HG03066 (cell line): ENCODE data around the gene ALOX5.
"Not testable (repeated sequence)": the region's sequence is repeated elsewhere in the genome, so short reads cannot be mapped to it uniquely, and the experiment has no call there.

ENCODE experiments used
- ATAC-seq: cut with Tn5 transposase; IDR thresholded peaks from one replicate; pipeline ENCODE4 v1.9.1; 2021; ENCODE audit warnings: low read depth; ENCODE audit not compliant: unreplicated experiment

The ALOX5 gene

DNA sequence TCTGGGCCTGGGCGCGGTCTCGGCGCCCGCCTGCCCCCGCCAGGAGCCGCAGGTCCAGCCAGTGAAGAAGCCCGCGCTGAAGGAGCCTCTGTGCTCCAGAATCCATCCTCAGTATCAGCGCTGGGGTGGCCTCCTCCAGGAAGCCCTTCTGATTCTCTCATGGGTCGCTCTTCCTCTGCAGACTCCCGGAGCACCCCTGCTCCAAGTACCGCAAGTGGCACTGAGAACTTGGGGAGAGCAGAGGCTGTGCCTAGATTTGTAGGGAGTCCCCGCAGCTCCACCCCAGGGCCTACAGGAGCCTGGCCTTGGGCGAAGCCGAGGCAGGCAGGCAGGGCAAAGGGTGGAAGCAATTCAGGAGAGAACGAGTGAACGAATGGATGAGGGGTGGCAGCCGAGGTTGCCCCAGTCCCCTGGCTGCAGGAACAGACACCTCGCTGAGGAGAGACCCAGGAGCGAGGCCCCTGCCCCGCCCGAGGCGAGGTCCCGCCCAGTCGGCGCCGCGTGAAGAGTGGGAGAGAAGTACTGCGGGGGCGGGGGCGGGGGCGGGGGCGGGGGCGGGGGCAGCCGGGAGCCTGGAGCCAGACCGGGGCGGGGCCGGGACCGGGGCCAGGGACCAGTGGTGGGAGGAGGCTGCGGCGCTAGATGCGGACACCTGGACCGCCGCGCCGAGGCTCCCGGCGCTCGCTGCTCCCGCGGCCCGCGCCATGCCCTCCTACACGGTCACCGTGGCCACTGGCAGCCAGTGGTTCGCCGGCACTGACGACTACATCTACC is at the start of gene ALOX5:
Gene ALOX5 (plus strand): TSS at position 641 of the 774 bp plus-strand sequence. CDS start 64 bp downstream, at position 705.
- peak; percentile 45 for ATAC-seq

DNA sequence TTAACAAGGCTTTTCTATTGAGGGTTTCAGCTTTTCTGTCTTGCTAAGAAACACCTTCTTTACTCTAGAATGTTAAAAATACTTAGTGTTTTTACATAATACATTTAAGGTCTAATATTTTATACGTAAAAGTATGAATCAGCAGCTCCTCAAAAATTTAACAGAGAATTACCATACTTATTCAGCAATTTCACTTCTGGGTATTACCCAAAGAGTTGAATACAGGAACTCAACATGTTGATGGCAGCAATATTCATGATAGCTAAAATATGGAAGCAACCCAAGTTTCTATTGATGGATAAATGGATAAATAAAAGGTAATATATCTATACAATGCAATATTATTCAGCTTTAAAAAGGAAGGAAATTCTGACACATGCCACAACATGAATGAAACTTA is 48.9 kb upstream of the ALOX5 start:
- ATAC-seq = no peak

DNA sequence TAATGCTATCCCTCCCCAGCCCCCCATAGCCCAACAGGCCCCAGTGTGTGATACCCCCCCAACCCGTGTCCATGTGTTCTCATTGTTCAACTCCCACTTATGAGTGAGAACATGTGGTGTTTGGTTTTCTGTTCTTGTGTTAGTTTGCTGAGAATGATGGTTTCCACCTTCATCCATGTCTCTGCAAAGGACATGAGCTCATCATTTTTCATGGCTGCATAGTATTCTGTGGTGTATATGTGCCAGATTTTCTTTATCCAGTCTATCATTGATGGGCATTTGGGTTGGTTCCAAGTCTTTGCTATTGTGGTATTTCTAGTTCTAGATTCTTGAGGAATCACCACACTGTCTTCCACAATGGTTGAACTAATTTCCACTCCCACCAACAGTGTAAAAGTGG is 47.2 kb upstream of the ALOX5 start:
- not testable (repeated sequence) for ATAC-seq

- ATAC-seq = not testable (repeated sequence)
Observed at GRCh38 chr10:45331824-45332223, 42.2 kb upstream of the ALOX5 start.

GRCh38 chr10:45339894-45340293 is 34.1 kb upstream of the ALOX5 start:
- no peak for ATAC-seq

GRCh38 chr10:45340420-45340819 is 33.6 kb upstream of the ALOX5 start:
- not testable (repeated sequence) for ATAC-seq

- ATAC-seq = not testable (repeated sequence)
Observed at GRCh38 chr10:45346652-45347335, 27.2 kb upstream of the ALOX5 start.

- not testable (repeated sequence) for ATAC-seq
Observed at GRCh38 chr10:45347464-45347863, 26.6 kb upstream of the ALOX5 start.

DNA sequence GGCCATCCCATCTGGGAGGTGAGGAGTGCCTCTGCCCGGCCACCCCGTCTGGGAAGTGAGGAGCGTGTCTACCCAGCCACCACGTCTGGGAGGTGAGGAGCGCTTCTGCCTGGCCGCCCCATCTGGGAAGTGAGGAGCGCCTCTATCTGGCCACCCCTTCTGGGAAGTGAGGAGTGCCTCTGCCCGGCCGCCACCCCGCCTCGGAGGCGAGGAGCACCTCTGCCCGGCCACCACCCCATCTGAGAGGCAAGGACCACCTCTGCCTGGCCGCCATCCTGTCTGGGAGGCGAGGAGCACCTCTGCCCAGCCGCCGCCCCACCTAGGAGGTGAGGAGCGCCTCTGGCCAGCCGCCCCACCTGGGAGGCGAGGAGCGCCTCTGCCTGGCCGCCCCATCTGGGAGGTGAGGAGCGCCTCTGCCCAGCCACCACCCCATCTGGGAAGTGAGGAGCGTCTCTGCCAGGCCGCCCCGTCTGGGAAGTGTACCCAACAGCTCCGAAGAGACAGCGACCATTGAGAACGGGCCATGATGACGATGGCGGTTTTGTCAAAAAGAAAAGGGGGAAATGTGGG is 25.7 kb upstream of the ALOX5 start:
- not testable (repeated sequence) for ATAC-seq

DNA sequence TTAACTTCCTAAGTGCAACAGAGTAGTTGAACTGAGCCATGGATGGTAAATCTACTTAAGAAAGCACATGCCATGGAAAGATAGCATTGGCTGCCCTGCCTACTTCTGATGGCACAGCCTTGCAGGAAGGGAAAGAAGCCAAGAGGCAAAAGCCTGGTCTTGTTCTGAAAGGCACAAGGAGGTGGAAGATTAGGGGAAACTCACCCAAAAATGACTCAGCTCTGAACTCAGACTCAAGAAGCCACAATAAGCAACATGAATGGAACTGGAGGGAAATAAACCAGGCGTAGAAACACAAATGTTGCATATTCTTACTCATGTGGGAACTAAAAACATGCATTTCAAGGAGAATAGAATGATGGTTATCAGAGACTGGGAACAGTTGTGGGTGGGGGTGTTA is 20.8 kb upstream of the ALOX5 start:
- ATAC-seq = peak; percentile 44

GRCh38 chr10:45354261-45354660 is 19.8 kb upstream of the ALOX5 start:
- no peak for ATAC-seq

- ATAC-seq = no peak
Observed at GRCh38 chr10:45355494-45355893, 18.5 kb upstream of the ALOX5 start.

GRCh38 chr10:45358961-45359360 is 15.1 kb upstream of the ALOX5 start:
- not testable (repeated sequence) for ATAC-seq

DNA sequence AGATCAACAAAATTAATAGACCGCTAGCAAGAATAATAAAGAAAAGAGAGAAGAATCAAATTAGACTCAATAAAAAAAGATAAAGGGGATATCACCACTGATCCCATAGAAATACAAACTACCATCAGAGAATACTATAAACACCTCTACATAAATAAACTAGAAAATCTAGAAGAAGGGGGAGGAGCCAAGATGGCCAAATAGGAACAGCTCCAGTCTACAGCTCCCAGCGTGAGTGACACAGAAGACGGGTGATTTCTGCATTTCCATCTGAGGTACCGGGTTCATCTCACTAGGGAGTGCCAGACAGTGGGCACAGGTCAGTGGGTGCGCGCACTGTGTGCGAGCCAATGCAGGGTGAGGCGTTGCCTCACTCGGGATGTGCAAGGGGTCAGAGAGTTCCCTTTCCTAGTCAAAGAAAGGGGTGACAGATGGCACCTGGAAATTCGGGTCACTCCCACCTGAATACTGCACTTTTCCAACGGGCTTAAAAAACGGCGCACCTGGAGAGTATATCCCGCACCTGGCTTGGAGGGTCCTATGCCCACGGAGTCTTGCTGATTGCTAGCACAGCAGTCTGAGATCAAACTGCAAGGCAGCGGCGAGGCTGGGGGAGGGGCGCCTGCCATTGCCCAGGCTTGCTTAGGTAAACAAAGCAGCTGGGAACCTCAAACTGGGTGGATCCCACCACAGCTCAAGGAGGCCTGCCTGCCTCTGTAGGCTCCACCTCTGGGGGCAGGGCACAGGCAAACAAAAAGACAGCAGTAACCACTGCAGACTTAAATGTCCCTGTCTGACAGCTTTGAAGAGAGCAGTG is 11.8 kb upstream of the ALOX5 start:
- ATAC-seq = not testable (repeated sequence)

GRCh38 chr10:45367643-45368042 is 6.4 kb upstream of the ALOX5 start:
- ATAC-seq = not testable (repeated sequence)

- ATAC-seq = no peak
Observed at GRCh38 chr10:45368181-45368580, 5.8 kb upstream of the ALOX5 start.

DNA sequence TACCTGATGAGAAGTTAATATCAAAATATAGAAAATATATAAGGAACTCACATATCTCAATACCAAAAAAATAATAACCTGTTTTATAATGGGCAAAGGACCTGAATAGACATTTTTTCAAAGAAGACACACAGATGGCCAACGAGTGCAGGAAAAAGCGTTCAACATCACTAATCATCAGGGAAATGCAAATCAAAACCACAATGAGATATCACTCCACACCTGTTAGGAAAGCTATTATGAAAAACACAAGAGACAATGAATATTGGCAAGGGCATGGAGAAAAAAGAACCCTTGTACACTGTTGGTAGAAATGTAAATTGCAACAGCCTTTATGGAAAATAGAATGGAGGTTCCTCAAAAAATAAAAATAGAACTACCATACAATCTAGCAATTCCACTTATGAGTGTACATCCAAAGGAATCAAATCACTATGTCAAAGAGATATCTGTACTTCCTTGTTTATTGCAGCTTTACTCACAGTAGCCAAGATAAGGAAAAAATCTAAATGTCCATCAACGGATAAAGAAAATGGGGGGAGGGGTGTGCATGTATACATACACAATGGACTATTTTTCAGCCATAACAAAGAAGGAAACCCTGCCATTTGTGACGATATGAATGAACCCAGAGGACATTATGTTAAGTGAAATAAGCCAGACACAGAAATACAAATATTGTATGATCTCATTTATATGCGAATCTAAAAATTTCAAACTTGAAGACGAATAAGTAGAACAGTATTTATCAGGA is 3.6 kb upstream of the ALOX5 start:
- ATAC-seq = no peak

GRCh38 chr10:45371560-45371959 is 2.5 kb upstream of the ALOX5 start:
- no peak for ATAC-seq

DNA sequence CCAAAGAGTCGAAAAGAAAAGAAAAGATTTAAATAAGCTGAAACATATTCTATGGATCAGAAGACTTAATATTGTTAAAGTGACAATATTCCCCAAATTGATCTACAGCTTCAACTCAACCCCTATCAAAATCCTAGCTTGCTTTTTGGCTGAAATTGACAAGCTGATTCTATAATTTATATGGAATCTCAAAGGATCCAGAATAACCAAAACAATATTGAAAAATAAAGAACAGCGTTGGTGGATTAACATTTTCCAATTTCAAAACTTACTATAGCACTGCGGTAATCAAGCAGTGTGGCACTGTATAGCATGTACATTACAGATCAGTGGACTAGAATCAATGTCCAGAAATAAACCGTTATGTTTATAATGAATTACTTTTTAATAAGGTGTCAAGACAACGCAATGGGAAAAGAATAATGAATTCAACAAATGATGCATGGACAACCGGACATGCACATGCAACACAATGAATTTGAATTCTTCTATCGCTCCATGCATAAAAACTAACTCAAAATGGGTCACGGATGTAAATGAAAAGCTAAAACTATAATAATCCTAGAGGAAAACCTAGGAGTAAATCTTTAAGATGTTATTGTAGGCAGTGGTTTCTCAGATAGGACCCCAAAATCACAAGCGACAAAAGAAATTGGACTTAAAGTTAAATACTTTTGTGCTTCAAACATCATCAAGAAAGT is 1.6 kb upstream of the ALOX5 start:
- no peak for ATAC-seq
